ENCODE measurements around the gene ATG4C.

The ATG4C gene

GRCh38 chr1:62809788-62810187, 25.9 kb downstream of the ATG4C start:
- peaks cover 18% of the 10 kb centered on the region for H3K4me1 ChIP-seq (ENCODE audit: insufficient read depth, low read length, severe bottlenecking)
- H3K4me3 ChIP-seq (ENCODE audit: low read depth, low read length, poor library complexity, severe bottlenecking): no peak overlapping the region
- no peak overlapping the region for H2AFZ ChIP-seq (ENCODE audit: low read length)
- no peak overlapping the region for H3K4me2 ChIP-seq (ENCODE audit: low read length)
- no peaks in the 10 kb centered on the region for H4K20me1 ChIP-seq (ENCODE audit: insufficient read depth, low read length)
- TF ChIP-seq, protein P1, sequence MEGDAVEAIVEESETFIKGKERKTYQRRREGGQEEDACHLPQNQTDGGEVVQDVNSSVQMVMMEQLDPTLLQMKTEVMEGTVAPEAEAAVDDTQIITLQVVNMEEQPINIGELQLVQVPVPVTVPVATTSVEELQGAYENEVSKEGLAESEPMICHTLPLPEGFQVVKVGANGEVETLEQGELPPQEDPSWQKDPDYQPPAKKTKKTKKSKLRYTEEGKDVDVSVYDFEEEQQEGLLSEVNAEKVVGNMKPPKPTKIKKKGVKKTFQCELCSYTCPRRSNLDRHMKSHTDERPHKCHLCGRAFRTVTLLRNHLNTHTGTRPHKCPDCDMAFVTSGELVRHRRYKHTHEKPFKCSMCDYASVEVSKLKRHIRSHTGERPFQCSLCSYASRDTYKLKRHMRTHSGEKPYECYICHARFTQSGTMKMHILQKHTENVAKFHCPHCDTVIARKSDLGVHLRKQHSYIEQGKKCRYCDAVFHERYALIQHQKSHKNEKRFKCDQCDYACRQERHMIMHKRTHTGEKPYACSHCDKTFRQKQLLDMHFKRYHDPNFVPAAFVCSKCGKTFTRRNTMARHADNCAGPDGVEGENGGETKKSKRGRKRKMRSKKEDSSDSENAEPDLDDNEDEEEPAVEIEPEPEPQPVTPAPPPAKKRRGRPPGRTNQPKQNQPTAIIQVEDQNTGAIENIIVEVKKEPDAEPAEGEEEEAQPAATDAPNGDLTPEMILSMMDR (IDR thresholded peaks at IDR 0.05; ENCODE audit: low read length): no peak
- TF ChIP-seq EZH2 (IDR thresholded peaks at IDR 0.05; ENCODE audit: borderline replicate concordance, low read length): no peak
- H3F3A ChIP-seq (ENCODE audit: insufficient read depth, low read length): no peaks in the 10 kb centered on the region
- H3K9me2 ChIP-seq (ENCODE audit: low read depth, low read length): no peaks in the 10 kb centered on the region
- no peaks in the 10 kb centered on the region for H3K79me2 ChIP-seq (ENCODE audit: insufficient read depth, low read length)
- no peaks in the 10 kb centered on the region for H3K27me3 ChIP-seq (ENCODE audit: insufficient read depth, low read length)
- peaks cover 46% of the 10 kb centered on the region for H3K36me3 ChIP-seq (ENCODE audit: insufficient read depth, low read length)
- no peaks in the 10 kb centered on the region for H3K9me3 ChIP-seq (ENCODE audit: low read length)
- H3K9ac ChIP-seq (ENCODE audit: low read length): no peak overlapping the region
- H3K27ac ChIP-seq (ENCODE audit: low read depth, low read length, poor library complexity, severe bottlenecking): peak overlapping the region; percentile 33

- H3F3A ChIP-seq (ENCODE audit: insufficient read depth, low read length): no peaks in the 10 kb centered on the region
- H3K79me2 ChIP-seq (ENCODE audit: insufficient read depth, low read length): no peaks in the 10 kb centered on the region
- H2AFZ ChIP-seq (ENCODE audit: low read length): no peak overlapping the region
- H3K9me2 ChIP-seq (ENCODE audit: low read depth, low read length): no peaks in the 10 kb centered on the region
- H3K4me2 ChIP-seq (ENCODE audit: low read length): no peak overlapping the region
- no peak overlapping the region for H3K4me3 ChIP-seq (ENCODE audit: low read depth, low read length, poor library complexity, severe bottlenecking)
- TF ChIP-seq, protein P1 (IDR thresholded peaks at IDR 0.05; ENCODE audit: low read length): no peak
- no peak for TF ChIP-seq EZH2 (IDR thresholded peaks at IDR 0.05; ENCODE audit: borderline replicate concordance, low read length)
- H3K9me3 ChIP-seq (ENCODE audit: low read length): no peaks in the 10 kb centered on the region
- no peaks in the 10 kb centered on the region for H3K27me3 ChIP-seq (ENCODE audit: insufficient read depth, low read length)
- H3K9ac ChIP-seq (ENCODE audit: low read length): no peak overlapping the region
- no peaks in the 10 kb centered on the region for H4K20me1 ChIP-seq (ENCODE audit: insufficient read depth, low read length)
- peaks cover 18% of the 10 kb centered on the region for H3K4me1 ChIP-seq (ENCODE audit: insufficient read depth, low read length, severe bottlenecking)
- peaks cover 46% of the 10 kb centered on the region for H3K36me3 ChIP-seq (ENCODE audit: insufficient read depth, low read length)
- peak overlapping the region; percentile 33 for H3K27ac ChIP-seq (ENCODE audit: low read depth, low read length, poor library complexity, severe bottlenecking)
These were observed 26.7 kb downstream of the ATG4C start for GRCh38 chr1:62810420-62811274.

- Histone ChIP-seq H2AFZ (ENCODE audit: low read length) (no peak overlapping the region), H3F3A (ENCODE audit: insufficient read depth, low read length) (no peaks in the 10 kb centered on the region), H3K4me1 (ENCODE audit: insufficient read depth, low read length, severe bottlenecking) (no peaks in the 10 kb centered on the region), H3K9me3 (ENCODE audit: low read length) (no peaks in the 10 kb centered on the region), H3K4me2 (ENCODE audit: low read length) (no peak overlapping the region), H3K9ac (ENCODE audit: low read length) (no peak overlapping the region), H3K4me3 (ENCODE audit: low read depth, low read length, poor library complexity, severe bottlenecking) (no peak overlapping the region), H3K36me3 (ENCODE audit: insufficient read depth, low read length) (peaks cover 15% of the 10 kb centered on the region; the same call in 1 of the 2 replicates), H3K27me3 (ENCODE audit: insufficient read depth, low read length) (no peaks in the 10 kb centered on the region), H3K9me2 (ENCODE audit: low read depth, low read length) (no peaks in the 10 kb centered on the region), H3K79me2 (ENCODE audit: insufficient read depth, low read length) (no peaks in the 10 kb centered on the region), H4K20me1 (ENCODE audit: insufficient read depth, low read length) (no peaks in the 10 kb centered on the region), H3K27ac (ENCODE audit: low read depth, low read length, poor library complexity, severe bottlenecking) (no peak overlapping the region)
- TF ChIP-seq, protein P1 (IDR thresholded peaks at IDR 0.05; ENCODE audit: low read length): no peak
- no peak for TF ChIP-seq EZH2 (IDR thresholded peaks at IDR 0.05; ENCODE audit: borderline replicate concordance, low read length)
These were observed 39.6 kb downstream of the ATG4C start for GRCh38 chr1:62823556-62823955.
